H9 (cell line): Measurements from ENCODE around the gene PDCD10. TPM values are rescaled to one million over a fixed set of nuclear protein-coding genes. Genes with fewer than 3 reads are reported as not detected.

ENCODE experiments used
- DNase-seq: peaks from one replicate; pipeline ENCODE4 v3.0.0-alpha.2; 2017
- H2AFZ ChIP-seq: one replicate; pipeline ENCODE4 v1.6.1; 2013; ENCODE audit warnings: mild to moderate bottlenecking, low read length, control low read depth, moderate library complexity
- H2AK5ac ChIP-seq: 2 replicates; pipeline ENCODE4 v1.6.1; 2013; ENCODE audit warnings: low read length, control low read depth, mixed read lengths; ENCODE audit not compliant: insufficient read length
- H2BK120ac ChIP-seq: one replicate; pipeline ENCODE4 v1.6.1; 2013; ENCODE audit warnings: low read depth, mild to moderate bottlenecking, low read length, control low read depth, inconsistent platforms; ENCODE audit not compliant: poor library complexity, severe bottlenecking
- H2BK12ac ChIP-seq: 2 replicates; pipeline ENCODE4 v1.6.1; 2013; ENCODE audit warnings: low read length, control low read depth, mixed read lengths, low read depth; ENCODE audit not compliant: insufficient read length
- H2BK15ac ChIP-seq: 2 replicates; pipeline ENCODE4 v1.6.1; 2013; ENCODE audit warnings: low read depth, low read length, control low read depth
- H2BK20ac ChIP-seq: one replicate; pipeline ENCODE4 v1.6.1; 2013; ENCODE audit warnings: low read depth, mild to moderate bottlenecking, low read length, control low read depth, inconsistent platforms; ENCODE audit not compliant: poor library complexity, severe bottlenecking
- H2BK5ac ChIP-seq: 2 replicates; pipeline ENCODE4 v1.6.1; 2013; ENCODE audit warnings: low read length, control low read depth, mixed read lengths; ENCODE audit not compliant: insufficient read length
- H3K14ac ChIP-seq: 2 replicates; pipeline ENCODE4 v1.6.1; 2013; ENCODE audit warnings: low read length, control low read depth; ENCODE audit not compliant: insufficient read depth
- H3K18ac ChIP-seq: 2 replicates; pipeline ENCODE4 v1.6.1; 2013; ENCODE audit warnings: low read depth, mild to moderate bottlenecking, mixed read lengths, low read length, control low read depth; ENCODE audit not compliant: insufficient read length
- H3K23ac ChIP-seq: 2 replicates; pipeline ENCODE4 v1.6.1; 2013; ENCODE audit warnings: low read length, control low read depth, mixed read lengths, low read depth; ENCODE audit not compliant: insufficient read length
- H3K23me2 ChIP-seq: 2 replicates; pipeline ENCODE4 v1.6.1; 2013; ENCODE audit warnings: low read depth, mild to moderate bottlenecking, mixed read lengths, low read length, control low read depth; ENCODE audit not compliant: insufficient read length, poor library complexity, severe bottlenecking
- H3K27ac ChIP-seq: 2 replicates; pipeline ENCODE4 v1.5.1; 2013; ENCODE audit warnings: low read length, control low read depth, mixed read lengths, low read depth; ENCODE audit not compliant: insufficient read length
- H3K27me3 ChIP-seq: 2 replicates; pipeline ENCODE4 v1.6.1; 2013; ENCODE audit warnings: low read length, control low read depth, inconsistent platforms; ENCODE audit not compliant: insufficient read depth
- H3K4ac ChIP-seq: 2 replicates; pipeline ENCODE4 v1.6.1; 2013; ENCODE audit warnings: low read depth, mild to moderate bottlenecking, control low read depth, inconsistent platforms, low read length, moderate library complexity
- H3K4me1 ChIP-seq: 2 replicates; pipeline ENCODE4 v1.6.1; 2013; ENCODE audit warnings: low read length, control low read depth, inconsistent platforms; ENCODE audit not compliant: insufficient read depth
- H3K4me2 ChIP-seq: 2 replicates; pipeline ENCODE4 v1.6.1; 2013; ENCODE audit warnings: low read length, control low read depth, mixed read lengths; ENCODE audit not compliant: insufficient read length, insufficient read depth
- H3K56ac ChIP-seq: 2 replicates; pipeline ENCODE4 v1.6.1; 2013; ENCODE audit warnings: low read depth, mild to moderate bottlenecking, mixed read lengths, low read length, control low read depth; ENCODE audit not compliant: insufficient read length
- H3K79me1 ChIP-seq: 2 replicates; pipeline ENCODE4 v1.6.1; 2013; ENCODE audit warnings: low read depth, mild to moderate bottlenecking, moderate library complexity, low read length, control low read depth, inconsistent platforms; ENCODE audit not compliant: insufficient read depth, poor library complexity, severe bottlenecking
- H3K79me2 ChIP-seq: 2 replicates; pipeline ENCODE4 v1.6.1; 2013; ENCODE audit warnings: low read length, control low read depth, inconsistent platforms; ENCODE audit not compliant: insufficient read depth
- H3K9ac ChIP-seq: 2 replicates; pipeline ENCODE4 v1.6.1; 2013; ENCODE audit warnings: low read length, control low read depth, mixed read lengths; ENCODE audit not compliant: insufficient read length; ENCODE audit errors: extremely low read depth
- H3K9me3 ChIP-seq: one replicate; pipeline ENCODE4 v1.6.1; 2013; ENCODE audit warnings: low read depth, low read length, inconsistent platforms; ENCODE audit not compliant: control insufficient read depth
- H3T11ph ChIP-seq: one replicate; pipeline ENCODE4 v1.6.1; 2013; ENCODE audit warnings: mild to moderate bottlenecking, low read length, control low read depth, inconsistent platforms
- H4K20me1 ChIP-seq: one replicate; pipeline ENCODE4 v1.6.1; 2013; ENCODE audit not compliant: control insufficient read depth, insufficient read length, insufficient read depth
- H4K5ac ChIP-seq: 2 replicates; pipeline ENCODE4 v1.6.1; 2013; ENCODE audit warnings: low read depth, mild to moderate bottlenecking, mixed read lengths, low read length, control low read depth; ENCODE audit not compliant: insufficient read length
- H4K8ac ChIP-seq: replicated peaks from 2 replicates; pipeline ENCODE4 v1.6.1; 2013; ENCODE audit warnings: low read length, control low read depth, mixed read lengths, low read depth; ENCODE audit not compliant: insufficient read length
- H4K91ac ChIP-seq: 2 replicates; pipeline ENCODE4 v1.6.1; 2013; ENCODE audit warnings: low read depth, mild to moderate bottlenecking, moderate library complexity, mixed read lengths, low read length, control low read depth; ENCODE audit not compliant: insufficient read length
- H3K27ac Mint-ChIP-seq, 3 experiments: 2 replicates in 2 of 3; 3 replicates in 1 of 3; pipeline ENCODE4 v1.8.0; 2020 to 2021; ENCODE audit warnings: mixed read lengths in 3 of 3, mild to moderate bottlenecking in 1 of 3, moderate library complexity in 1 of 3
- H3K27me3 Mint-ChIP-seq: 2 replicates; pipeline ENCODE4 v1.8.0; 2021; ENCODE audit warnings: low read depth, mild to moderate bottlenecking, moderate library complexity, mixed read lengths
- H3K36me3 Mint-ChIP-seq, 3 experiments: 2 replicates in 2 of 3; 3 replicates in 1 of 3; pipeline ENCODE4 v1.8.0; 2020 to 2021; ENCODE audit warnings: low read depth in 3 of 3, mixed read lengths in 3 of 3; ENCODE audit not compliant: insufficient read depth in 1 of 3
- H3K4me1 Mint-ChIP-seq, 2 experiments: 2 replicates each; pipeline ENCODE4 v1.8.0; 2020; ENCODE audit warnings: mixed read lengths in 2 of 2
- H3K4me3 Mint-ChIP-seq, 2 experiments: 2 replicates in 1 of 2; 3 replicates in 1 of 2; pipeline ENCODE4 v1.8.0; 2020 to 2021; ENCODE audit warnings: mild to moderate bottlenecking in 2 of 2, mixed read lengths in 2 of 2, moderate library complexity in 1 of 2
- H3K9me3 Mint-ChIP-seq, 2 experiments: 2 replicates in 1 of 2; 3 replicates in 1 of 2; pipeline ENCODE4 v1.8.0; 2020; ENCODE audit warnings: mild to moderate bottlenecking in 2 of 2, mixed read lengths in 2 of 2, moderate library complexity in 1 of 2
- WGBS: extraction: QIAGEN DNeasy Blood & Tissue Kit; methylation state at CpG from one replicate; pipeline ENCODE4 v1.1.7; 2013; ENCODE audit warnings: missing lambda C conversion rate, low lambda C conversion rate, mixed read lengths; ENCODE audit not compliant: insufficient read length; ENCODE audit errors: extremely low coverage; 5-methylcytosine and 5-hydroxymethylcytosine counted together
- total RNA-seq: library from RNA; stranded (reverse); gene quantifications from 2 replicates; pipeline ENCODE4 v1.2.1, GENCODE V29; 2021
- TF ChIP-seq, protein P1 (sequence below): fragments of 200-600 bp; sonication (generic); conservative IDR thresholded peaks from 3 replicates; pipeline ENCODE4 v1.8.0; 2021; ENCODE audit warnings: antibody characterized with exemption, mild to moderate bottlenecking

PDCD10 gene
- total RNA-seq, 1 experiment from 2014 or later = 64.3 TPM

- no CpG with 5 or more reads among the region's 4 CpGs for WGBS
- H3T11ph ChIP-seq = no peak overlapping the region
- no peaks in the 10 kb centered on the region for H3K27me3 Mint-ChIP-seq
- H3K9me3 Mint-ChIP-seq = no peaks in the 10 kb centered on the region
- H4K8ac ChIP-seq = no peak overlapping the region
- no peak overlapping the region for H3K23ac ChIP-seq
- H3K9ac ChIP-seq = no peak overlapping the region
- H2BK20ac ChIP-seq = no peak overlapping the region
- H2BK15ac ChIP-seq = no peak overlapping the region
- TF ChIP-seq, protein P1, sequence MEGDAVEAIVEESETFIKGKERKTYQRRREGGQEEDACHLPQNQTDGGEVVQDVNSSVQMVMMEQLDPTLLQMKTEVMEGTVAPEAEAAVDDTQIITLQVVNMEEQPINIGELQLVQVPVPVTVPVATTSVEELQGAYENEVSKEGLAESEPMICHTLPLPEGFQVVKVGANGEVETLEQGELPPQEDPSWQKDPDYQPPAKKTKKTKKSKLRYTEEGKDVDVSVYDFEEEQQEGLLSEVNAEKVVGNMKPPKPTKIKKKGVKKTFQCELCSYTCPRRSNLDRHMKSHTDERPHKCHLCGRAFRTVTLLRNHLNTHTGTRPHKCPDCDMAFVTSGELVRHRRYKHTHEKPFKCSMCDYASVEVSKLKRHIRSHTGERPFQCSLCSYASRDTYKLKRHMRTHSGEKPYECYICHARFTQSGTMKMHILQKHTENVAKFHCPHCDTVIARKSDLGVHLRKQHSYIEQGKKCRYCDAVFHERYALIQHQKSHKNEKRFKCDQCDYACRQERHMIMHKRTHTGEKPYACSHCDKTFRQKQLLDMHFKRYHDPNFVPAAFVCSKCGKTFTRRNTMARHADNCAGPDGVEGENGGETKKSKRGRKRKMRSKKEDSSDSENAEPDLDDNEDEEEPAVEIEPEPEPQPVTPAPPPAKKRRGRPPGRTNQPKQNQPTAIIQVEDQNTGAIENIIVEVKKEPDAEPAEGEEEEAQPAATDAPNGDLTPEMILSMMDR = no peak
- H4K20me1 ChIP-seq = no peaks in the 10 kb centered on the region
- no peak overlapping the region for H3K4me3 Mint-ChIP-seq
- no peak overlapping the region for H3K18ac ChIP-seq
- H3K4me2 ChIP-seq = no peak overlapping the region
- no peaks in the 10 kb centered on the region for H3K9me3 ChIP-seq
- no peaks in the 10 kb centered on the region for H3K27me3 ChIP-seq
- no peak overlapping the region for H2AK5ac ChIP-seq
- no peaks in the 10 kb centered on the region for H3K4me1 ChIP-seq
- no peak overlapping the region for H3K56ac ChIP-seq
- no peak overlapping the region for H4K5ac ChIP-seq
- no peaks in the 10 kb centered on the region for H3K79me1 ChIP-seq
- H2BK120ac ChIP-seq = no peak overlapping the region
- H3K27ac ChIP-seq = no peak overlapping the region
- no peak for DNase-seq
- no peaks in the 10 kb centered on the region for H3K79me2 ChIP-seq
- H2BK5ac ChIP-seq = no peak overlapping the region
- H4K91ac ChIP-seq = no peak overlapping the region
- peaks cover 7 to 9% of the 10 kb centered on the region in 2 experiments for H3K4me1 Mint-ChIP-seq
- H3K23me2 ChIP-seq = no peaks in the 10 kb centered on the region
- H2AFZ ChIP-seq = no peak overlapping the region
- no peak overlapping the region for H3K27ac Mint-ChIP-seq
- no peak overlapping the region for H3K14ac ChIP-seq
- no peak overlapping the region for H2BK12ac ChIP-seq
- no peak overlapping the region for H3K4ac ChIP-seq
- no peaks in the 10 kb centered on the region for H3K36me3 Mint-ChIP-seq
Observed at GRCh38 chr3:167739190-167739810, 4.6 kb upstream of the PDCD10 start.
